Gastroesophageal sphincter (tissue), 4 donors: ENCODE results near the gene MGAM2. TPM values are rescaled to one million over a fixed set of nuclear protein-coding genes. Genes with fewer than 3 reads are reported as not detected.

Source experiments
- ATAC-seq: fragments of 150-250 bp; one replicate; pipeline ENCODE4 v1.9.1; 2016; ENCODE audit warnings: mild to moderate bottlenecking, moderate library complexity
- H3K27ac ChIP-seq, 4 donors: fragments of 200-600 bp; sonication (generic) in 3 of 4; 1 replicate in 3 of 4; 2 replicates in 1 of 4; pipeline ENCODE4 v1.5.1; 2016 to 2019
- H3K27me3 ChIP-seq: fragments of 200-600 bp; sonication (generic); one replicate; pipeline ENCODE4 v1.5.1; 2019
- H3K36me3 ChIP-seq, 2 donors: fragments of 200-600 bp; sonication (generic); one replicate each; pipeline ENCODE4 v1.5.1; 2019; ENCODE audit warnings: control low read depth in 1 of 2
- H3K4me1 ChIP-seq, 3 donors: fragments of 200-600 bp; sonication (generic); 1 replicate in 2 of 3; 2 replicates in 1 of 3; pipeline ENCODE4 v1.5.1; 2016 to 2019; ENCODE audit warnings: control low read depth in 2 of 3
- H3K4me3 ChIP-seq, 2 donors: fragments of 200-600 bp; sonication (generic); one replicate each; pipeline ENCODE4 v1.5.1; 2019; ENCODE audit warnings: mild to moderate bottlenecking in 1 of 2, moderate library complexity in 1 of 2
- H3K9me3 ChIP-seq, 3 donors: fragments of 200-600 bp; sonication (generic); one replicate each; pipeline ENCODE4 v1.5.1; 2017 to 2019; ENCODE audit warnings: control low read depth in 2 of 3
- EP300 ChIP-seq: sonication (generic); formaldehyde crosslinking; IDR thresholded peaks from one replicate; pipeline ENCODE4 v1.6.1; 2017; ENCODE audit warnings: antibody characterized with exemption, mild to moderate bottlenecking
- POLR2A ChIP-seq, 2 donors: fragments of 450-650 bp; IDR thresholded peaks; one replicate each; pipeline ENCODE4 v1.6.1; 2017; ENCODE audit warnings: antibody characterized with exemption in 2 of 2, mild to moderate bottlenecking in 2 of 2, moderate library complexity in 1 of 2
- POLR2AphosphoS5 ChIP-seq: sonication (generic); formaldehyde crosslinking; IDR thresholded peaks from one replicate; pipeline ENCODE4 v1.6.1; 2017; ENCODE audit warnings: antibody characterized with exemption
- WGBS, 2 donors: methylation state at CpG; one replicate each; pipeline ENCODE4 v1.1.5; 2018; ENCODE audit warnings: low coverage in 1 of 2; 5-methylcytosine and 5-hydroxymethylcytosine counted together
- total RNA-seq, 4 donors: library from RNA; depleted of rRNA; stranded (reverse); fragments of >200 nt; gene quantifications; one replicate each; pipeline ENCODE4 v1.1.0, GENCODE V29; 2016
- TF ChIP-seq, protein P1 (sequence below), 4 experiments: fragments of 200-600 bp in 2 of 4; fragments of 450-650 bp in 2 of 4; sonication (generic) in 1 of 4; IDR thresholded peaks; one replicate each; pipeline ENCODE4 v1.5.1; 2017 to 2019; ENCODE audit warnings: antibody characterized with exemption in 4 of 4, mild to moderate bottlenecking in 2 of 4, moderate library complexity in 2 of 4

MGAM2 gene
- total RNA-seq, 4 donors from 2014 or later: 0.54 to 1.6 TPM; not detected in 2

DNA sequence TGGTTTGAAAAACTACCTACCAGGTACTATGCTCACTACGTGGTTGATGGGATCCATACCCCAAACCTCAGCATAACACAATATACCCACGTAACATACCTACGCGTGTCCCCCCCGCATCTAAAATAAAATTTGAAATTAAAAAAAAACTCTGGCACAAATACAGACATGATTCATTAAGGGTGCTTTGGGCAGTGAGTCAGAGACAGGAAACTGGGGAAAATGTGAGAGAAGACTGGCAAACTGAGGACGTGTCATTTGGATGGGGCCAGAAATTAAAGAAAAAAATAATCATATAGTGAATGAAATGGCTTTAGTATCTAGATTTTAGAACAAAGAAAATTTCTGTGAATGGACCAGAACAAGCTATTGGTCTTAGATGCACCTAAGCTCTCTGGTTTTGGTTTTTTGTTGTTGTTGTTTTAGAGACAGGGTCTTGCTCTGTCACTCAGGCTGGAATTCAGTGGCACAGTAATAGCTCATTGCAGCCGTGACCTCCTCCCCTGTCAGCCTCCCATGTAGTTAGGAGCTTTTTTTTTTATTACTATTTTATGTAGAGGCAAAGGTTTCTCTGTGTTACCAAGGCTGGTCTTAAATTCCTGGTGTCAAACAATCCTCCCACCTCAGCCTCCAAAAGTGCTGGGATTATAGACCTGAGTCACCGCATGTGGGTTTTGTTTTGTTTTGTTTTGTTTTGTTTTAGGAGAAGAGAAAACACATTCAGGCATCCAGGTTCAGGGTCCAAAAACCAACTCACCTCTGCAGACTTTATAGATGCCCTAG is 152.3 kb downstream of the MGAM2 start:
- no peak for ATAC-seq
- Histone ChIP-seq H3K4me3 (no peak overlapping the region), H3K27ac (no peak overlapping the region), H3K36me3 (no peaks in the 10 kb centered on the region), H3K9me3 (no peaks in the 10 kb centered on the region), H3K27me3 (no peaks in the 10 kb centered on the region), H3K4me1 (no peaks in the 10 kb centered on the region)
- TF ChIP-seq EP300 (no peak), POLR2AphosphoS5 (no peak), POLR2A (IDR thresholded peaks at IDR 0.05) (no peak)
- TF ChIP-seq, protein P1, sequence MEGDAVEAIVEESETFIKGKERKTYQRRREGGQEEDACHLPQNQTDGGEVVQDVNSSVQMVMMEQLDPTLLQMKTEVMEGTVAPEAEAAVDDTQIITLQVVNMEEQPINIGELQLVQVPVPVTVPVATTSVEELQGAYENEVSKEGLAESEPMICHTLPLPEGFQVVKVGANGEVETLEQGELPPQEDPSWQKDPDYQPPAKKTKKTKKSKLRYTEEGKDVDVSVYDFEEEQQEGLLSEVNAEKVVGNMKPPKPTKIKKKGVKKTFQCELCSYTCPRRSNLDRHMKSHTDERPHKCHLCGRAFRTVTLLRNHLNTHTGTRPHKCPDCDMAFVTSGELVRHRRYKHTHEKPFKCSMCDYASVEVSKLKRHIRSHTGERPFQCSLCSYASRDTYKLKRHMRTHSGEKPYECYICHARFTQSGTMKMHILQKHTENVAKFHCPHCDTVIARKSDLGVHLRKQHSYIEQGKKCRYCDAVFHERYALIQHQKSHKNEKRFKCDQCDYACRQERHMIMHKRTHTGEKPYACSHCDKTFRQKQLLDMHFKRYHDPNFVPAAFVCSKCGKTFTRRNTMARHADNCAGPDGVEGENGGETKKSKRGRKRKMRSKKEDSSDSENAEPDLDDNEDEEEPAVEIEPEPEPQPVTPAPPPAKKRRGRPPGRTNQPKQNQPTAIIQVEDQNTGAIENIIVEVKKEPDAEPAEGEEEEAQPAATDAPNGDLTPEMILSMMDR (IDR thresholded peaks at IDR 0.05): no peak
- 56 to 74% methylated on average over 7 of the region's 8 CpGs for WGBS, 2 donors

Other genes starting within 250 kb of the MGAM2 start
- gene OR9A4, start 195.3 kb upstream of the MGAM2 start, total RNA-seq: not detected
- under 1 TPM in 3 of 4 donors, not detected in 1; 0.12 to 0.15 (median 0.13) TPM for gene CLEC5A, start 164.7 kb upstream of the MGAM2 start, total RNA-seq
- not detected for gene TAS2R38, start 137.9 kb upstream of the MGAM2 start, total RNA-seq
- gene MGAM, start 115.8 kb upstream of the MGAM2 start, total RNA-seq: 1 to 10 TPM in 1 of 4 donors, under 1 TPM in 2, not detected in 1; 0.04 to 1.3 (median 0.10) TPM
- gene PRSS58, start 146.3 kb downstream of the MGAM2 start, total RNA-seq: not detected